T-helper 9 cell (primary cell): ENCODE data around the gene CREB5.

Experiments
- DNase-seq: peaks from one replicate; pipeline ENCODE4 v3.0.0-alpha.2; 2020

CREB5 gene

DNA sequence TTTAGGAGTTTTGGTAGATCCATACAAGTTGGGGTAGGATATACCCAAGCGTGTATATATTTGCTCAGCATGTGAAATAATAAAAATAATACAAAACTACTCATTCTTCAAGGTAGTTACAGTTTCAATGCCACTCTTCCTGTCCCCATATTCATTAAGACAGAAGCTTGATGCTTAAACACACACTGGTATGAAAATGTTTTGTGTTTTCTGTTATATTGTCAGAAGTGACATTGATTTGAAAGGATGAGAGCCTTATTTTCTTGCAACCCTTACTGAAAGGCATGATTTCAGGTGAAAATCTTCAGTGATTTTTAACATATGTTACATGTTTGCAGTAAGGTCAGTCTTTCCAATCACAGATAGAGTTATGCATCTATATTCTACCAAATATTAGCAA lies 312.2 kb downstream of the CREB5 start:
- DNase-seq: no peak

GRCh38 chr7:28725045-28725642 lies 312.8 kb downstream of the CREB5 start:
- DNase-seq: no peak

DNA sequence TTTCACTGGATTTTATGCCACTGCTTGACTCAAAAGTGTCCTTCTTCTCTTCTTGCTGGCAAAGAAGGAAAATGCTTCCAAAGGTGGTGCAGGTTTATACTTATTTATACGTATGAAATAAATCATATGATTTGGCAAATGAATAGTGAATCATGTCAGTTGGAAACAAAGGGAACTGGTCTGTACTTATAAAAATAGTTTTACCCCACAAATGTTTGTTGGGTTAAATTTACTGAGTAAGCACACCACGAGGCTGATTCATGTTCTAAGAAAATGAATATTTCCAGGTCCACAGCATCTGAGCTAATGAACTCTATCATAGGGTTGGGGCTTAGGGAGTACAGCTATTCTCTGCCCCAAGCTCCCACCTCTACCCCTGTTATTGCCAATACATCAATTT lies 313.6 kb downstream of the CREB5 start:
- DNase-seq: no peak

- no peak for DNase-seq
Measured at GRCh38 chr7:28726555-28726954, 314.2 kb downstream of the CREB5 start.

DNA sequence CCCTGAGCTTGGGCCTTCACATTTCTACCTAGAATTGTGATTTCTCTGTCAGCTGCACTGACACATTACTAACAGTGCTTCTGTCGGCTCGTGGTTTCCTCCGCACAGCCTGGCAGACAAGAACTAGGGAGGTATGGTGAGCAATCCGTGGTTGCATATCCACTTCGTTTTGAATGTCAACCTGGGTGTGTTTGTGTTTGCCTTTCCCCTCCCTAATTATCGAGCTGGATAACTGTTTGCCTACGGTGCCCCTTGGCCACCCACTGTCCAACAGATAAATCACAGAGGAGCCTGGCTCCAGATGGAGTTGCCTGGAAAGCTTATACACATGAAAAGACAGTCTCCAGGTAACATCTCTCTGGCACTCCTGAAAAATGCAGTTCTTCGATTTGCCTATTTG lies 317.0 kb downstream of the CREB5 start:
- no peak for DNase-seq

DNA sequence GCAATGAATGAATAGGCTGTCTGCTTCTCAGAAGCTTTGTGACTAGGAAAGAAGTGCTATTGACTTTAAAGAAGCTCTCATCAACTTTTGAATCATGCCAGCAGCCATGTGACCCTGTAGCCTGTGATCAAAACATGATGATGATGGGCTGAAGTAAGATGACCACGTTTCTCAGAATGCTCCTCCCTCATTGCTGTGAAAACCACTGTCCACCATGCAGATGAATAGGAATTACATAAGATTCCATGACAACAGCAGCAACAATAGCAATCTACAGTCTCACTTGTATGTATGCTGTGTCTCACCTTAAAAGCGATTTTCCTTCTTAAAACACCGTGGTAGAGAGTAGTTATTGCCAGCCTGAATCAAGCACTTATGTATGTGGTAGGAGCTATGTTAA lies 317.4 kb downstream of the CREB5 start:
- no peak for DNase-seq

DNA sequence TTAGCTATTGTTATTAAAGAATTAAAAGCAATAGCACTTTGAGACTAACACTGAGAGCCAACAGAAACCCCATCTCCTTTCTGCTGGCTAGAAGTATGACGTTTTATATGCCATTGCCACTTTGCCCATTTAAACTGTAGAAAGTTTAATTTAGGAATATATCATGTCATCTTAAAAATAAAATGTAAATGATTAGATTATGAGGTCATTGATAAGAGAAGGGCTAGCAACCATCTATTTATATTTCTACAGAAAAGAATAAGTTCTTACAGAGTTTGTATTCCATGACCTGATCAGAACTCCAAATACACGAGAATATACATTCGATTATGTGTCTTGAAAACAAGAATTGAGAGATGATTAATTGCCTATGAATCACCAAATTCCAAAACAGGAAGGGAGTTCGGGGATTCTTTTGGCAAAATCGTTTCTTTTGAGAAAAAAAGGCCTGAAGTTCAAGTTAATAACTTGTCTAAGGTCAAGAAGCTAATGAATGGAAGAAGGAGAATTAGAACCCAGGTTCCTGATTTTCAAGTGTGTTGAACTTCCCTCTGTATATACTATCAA lies 318.9 kb downstream of the CREB5 start:
- no peak for DNase-seq

DNA sequence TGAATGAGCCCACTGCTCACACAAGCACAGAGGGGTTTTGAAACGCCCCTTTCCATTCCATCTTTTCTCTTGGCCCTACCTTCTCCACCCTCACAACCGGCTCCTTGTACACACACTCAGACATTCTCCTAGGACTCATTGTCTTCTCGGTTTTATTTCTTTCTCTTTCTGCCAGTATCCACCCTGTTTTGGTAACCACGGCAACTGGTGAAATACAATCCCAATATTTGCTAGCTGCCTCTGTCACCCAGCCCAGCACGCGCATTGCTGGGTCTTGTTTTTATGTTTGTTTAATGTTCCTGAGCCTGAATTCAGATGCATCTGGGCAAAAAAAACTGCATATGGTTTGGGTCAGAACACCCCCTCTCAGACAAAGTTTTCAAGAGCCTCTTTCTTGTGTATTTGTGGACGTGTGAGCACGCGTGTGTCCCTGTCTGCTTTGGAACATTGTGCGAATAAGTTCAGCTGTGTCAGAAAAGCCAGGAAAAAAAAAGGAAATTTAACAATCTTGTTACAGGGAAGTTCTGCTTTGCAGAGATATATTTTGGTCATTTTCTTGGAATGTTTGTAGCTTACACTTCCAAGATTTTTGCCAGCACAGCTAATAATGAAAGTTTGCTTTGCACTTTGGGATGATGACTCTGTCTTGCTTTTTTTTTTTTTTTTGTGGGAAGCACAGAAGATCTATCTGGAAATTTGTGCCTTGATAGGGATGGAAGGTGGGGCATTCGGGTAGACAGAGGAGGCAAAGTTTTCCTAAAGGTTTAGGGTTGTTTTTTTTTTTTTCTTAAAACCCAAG lies 320.0 kb downstream of the CREB5 start:
- DNase-seq: no peak

- DNase-seq: no peak
Measured at GRCh38 chr7:28733035-28733434, 320.7 kb downstream of the CREB5 start.

DNA sequence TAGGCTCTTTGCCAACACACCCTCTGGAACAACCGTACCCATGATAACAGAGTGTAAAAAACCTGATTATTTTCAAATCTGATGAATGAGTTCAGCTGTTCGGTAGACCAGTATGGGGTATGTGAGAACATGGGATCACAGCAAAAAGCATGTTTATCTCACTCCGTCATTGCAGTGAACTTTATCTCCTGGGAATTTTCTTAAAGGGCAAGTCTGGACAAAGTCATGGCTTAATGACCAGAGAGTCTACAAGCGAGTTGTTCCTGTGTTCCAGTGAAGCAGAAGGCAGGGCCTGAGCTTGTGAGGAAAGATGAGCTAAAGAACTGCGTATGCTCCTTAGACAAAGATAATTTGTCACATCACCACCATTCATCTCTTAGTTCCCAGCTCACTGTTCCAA lies 326.1 kb downstream of the CREB5 start:
- DNase-seq: no peak

DNA sequence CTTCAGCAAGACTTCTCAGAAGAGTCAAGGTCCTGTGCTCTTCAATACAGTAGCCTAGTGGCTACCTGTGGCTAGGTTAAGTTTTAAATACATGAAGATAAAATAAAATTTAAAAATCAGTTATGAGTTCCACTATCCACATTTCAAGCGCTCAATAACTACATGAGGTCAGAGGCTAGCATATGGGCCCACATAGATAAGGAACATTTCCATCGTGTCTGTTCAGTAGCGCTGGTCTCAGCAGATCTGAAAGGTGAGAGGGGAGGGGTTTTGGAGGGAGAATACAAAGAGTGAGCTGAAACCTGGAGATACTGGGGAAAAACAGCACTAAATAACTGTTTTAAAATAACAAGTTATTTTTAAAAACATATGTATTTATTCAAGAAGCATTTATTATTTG lies 326.8 kb downstream of the CREB5 start:
- DNase-seq: no peak

GRCh38 chr7:28739826-28740225 lies 327.5 kb downstream of the CREB5 start:
- DNase-seq: no peak

DNA sequence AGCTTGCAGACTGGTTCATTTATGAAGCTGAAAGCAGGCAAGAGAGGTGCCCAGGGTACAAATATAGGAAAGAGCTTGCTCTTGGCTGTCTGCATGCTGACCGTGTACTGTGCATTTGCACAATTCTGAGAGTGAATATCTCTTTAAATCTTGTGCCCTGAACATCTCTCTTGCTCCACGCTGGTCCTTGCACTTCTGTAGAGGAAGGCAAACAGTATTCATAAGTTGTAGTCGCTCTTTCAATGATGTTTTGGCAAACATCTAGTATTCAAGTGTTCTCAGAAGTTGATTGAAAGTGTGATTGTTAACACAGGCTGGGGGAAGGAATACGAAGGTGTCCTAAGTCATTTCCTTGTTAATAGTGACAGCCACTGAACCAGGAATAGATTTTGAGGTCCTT lies 332.6 kb downstream of the CREB5 start:
- no peak for DNase-seq

DNA sequence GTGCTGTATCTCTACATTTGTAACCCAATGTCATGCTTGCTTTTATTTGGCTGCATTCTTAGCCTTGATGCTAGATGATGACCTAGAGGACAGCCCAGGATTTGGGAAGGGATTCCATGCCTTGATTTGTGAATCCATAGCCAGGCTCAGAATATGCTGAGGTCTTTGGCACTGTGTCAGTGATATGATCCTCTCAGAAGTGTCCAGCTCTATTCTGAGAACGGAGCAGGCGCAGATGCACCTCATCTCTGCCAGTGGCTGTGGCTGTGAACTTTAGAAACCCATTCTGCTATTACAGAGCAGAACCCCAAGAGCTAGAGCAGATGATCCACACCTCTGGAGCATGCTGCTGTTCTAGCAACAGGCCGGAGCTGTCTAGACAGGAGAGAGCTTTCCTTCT lies 333.0 kb downstream of the CREB5 start:
- no peak for DNase-seq

- DNase-seq: no peak
Measured at GRCh38 chr7:28747404-28747803, 335.1 kb downstream of the CREB5 start.

DNA sequence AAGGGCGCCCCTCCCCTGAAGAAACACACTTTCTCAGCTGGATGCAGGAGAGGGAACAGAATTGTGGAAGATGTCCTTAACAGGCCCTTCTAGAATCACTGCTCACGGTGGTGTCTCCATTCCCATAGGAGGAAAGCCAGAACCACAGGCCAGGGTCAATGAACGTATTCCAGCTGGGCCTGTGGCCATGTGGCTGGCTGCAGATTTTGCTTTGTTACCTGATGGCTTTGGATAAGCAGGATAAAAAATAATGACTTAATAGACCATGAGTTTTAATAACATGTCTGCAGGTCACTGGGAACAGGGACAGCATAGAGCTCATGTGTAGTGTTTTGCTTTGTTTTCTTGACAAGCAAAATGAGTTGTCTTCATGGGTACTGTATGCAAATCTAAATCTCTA lies 335.5 kb downstream of the CREB5 start:
- no peak for DNase-seq

- DNase-seq: no peak
Measured at GRCh38 chr7:28748346-28748745, 336.0 kb downstream of the CREB5 start.

DNA sequence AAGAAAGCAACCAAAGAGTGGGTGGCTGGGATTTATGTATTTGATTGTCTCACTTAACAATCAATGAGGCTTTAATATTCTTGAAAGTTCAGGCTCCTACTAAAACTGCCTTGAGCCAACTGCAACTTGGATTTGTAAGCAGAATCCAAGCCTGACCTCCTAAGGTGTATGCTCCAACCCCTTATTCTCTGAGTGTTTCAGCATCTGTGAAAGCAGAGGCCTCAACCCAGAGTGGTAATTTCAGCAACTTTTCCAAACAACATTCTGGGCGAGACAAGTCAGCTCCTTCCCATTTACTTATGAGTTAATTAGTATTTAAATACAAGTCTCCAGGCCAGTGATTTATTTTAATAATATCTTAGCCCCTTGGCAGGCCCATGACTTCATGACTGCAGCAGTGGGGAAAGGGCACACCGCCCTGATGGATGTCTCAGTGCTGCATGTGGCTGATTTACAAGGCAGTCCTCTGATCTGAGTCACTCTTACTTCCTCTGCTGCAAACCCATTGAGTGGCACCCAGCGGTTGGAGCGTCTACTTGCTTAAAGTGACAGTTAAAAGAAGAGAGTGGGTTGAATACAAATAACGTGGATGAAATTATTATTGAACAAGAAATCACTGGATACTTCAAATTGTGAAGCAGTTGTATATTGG lies 336.7 kb downstream of the CREB5 start:
- DNase-seq: no peak

GRCh38 chr7:28749638-28750037 lies 337.3 kb downstream of the CREB5 start:
- DNase-seq: no peak

DNA sequence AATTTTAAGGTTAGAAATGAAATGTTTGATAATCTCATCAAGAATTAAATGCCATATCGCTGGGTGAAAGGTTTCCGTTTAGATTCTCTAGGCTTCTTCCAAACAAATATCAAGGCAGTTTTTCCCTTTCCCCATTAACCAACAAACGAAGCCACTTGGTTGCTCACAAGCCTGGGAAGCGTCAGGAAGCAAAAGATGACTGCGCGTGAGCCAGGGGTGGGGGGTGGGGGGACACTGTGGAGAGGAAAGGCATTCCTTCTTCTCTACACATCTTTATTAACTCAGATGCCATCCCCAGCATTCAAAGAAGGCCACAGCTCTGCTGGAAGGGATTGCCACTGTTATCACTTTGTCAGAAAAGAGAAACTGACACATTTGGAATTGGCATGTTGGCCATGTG lies 338.7 kb downstream of the CREB5 start:
- no peak for DNase-seq

- no peak for DNase-seq
Measured at GRCh38 chr7:28753613-28754012, 341.3 kb downstream of the CREB5 start.

DNA sequence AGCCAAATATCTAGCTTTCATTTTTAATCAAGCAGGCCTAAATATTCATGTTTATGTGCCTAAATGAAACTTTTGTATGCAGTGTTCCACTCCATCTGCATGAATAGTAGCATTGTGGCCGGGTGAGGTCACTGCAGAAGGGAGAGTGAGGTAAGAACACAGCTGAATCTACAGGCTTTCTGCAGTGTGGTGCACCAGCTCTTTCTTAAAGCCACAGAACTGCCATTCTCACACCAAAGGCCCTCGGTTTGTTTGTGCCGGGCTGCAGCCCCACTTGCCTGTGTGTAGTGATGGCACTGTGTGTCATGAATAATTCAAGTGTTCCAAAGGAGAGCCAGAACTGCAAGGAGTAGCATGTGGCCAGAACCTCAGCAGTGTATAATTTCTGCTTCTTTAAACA lies 341.7 kb downstream of the CREB5 start:
- no peak for DNase-seq

- no peak for DNase-seq
Measured at GRCh38 chr7:28754447-28754846, 342.1 kb downstream of the CREB5 start.

DNA sequence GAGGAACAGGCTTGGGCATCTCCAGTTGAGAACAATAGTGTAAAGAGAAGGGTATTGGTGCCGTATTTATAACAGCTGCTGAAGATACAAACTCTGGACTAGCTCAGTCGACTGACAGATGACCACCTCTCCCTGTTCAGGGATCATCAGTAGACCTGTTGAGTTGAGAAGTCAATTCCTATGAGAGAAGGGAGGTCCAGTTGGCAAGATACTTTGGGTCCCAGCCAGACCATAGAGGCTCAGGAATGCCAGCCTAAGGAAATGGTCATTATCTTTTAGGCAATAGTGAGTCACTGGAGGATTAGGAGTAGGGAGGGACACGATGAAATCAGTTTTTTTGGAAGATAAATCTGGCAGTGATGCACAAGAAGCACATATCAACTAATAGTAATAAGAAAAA lies 342.9 kb downstream of the CREB5 start:
- DNase-seq: no peak
